Measurements from ENCODE around the gene EEF1B2.
"Not testable (repeated sequence)": the region's sequence is repeated elsewhere in the genome, so short reads cannot be mapped to it uniquely, and the experiment has no call there.

EEF1B2 gene

GRCh38 chr2:206168230-206168629 lies 8.5 kb downstream of the EEF1B2 start:
- H4K8ac ChIP-seq (ENCODE audit: low read depth, low read length); H2BK120ac ChIP-seq (ENCODE audit: low read depth, low read length); H3K79me1 ChIP-seq (ENCODE audit: low read length); H3K79me2 ChIP-seq (ENCODE audit: control insufficient read depth, insufficient read depth, low read length); H3K4ac ChIP-seq (ENCODE audit: low read depth, low read length); H3K23ac ChIP-seq (ENCODE audit: low read length); H3K27ac ChIP-seq (ENCODE audit: low read depth, low read length); H2BK5ac ChIP-seq (ENCODE audit: low read length); H3K27me3 ChIP-seq (ENCODE audit: insufficient read depth, low read length, poor library complexity); H3K9ac ChIP-seq (ENCODE audit: low read length); H3K4me2 ChIP-seq (ENCODE audit: low read length); H3K4me3 ChIP-seq (ENCODE audit: low read length); H3K4me1 ChIP-seq (ENCODE audit: control insufficient read depth, low read depth, low read length); H3K18ac ChIP-seq (ENCODE audit: low read length); H2AK5ac ChIP-seq (ENCODE audit: low read length); H3K56ac ChIP-seq (ENCODE audit: low read length); H4K5ac ChIP-seq (ENCODE audit: low read length); H2BK15ac ChIP-seq (replicated peaks; ENCODE audit: low read depth); DNase-seq; H3K36me3 ChIP-seq (ENCODE audit: control insufficient read depth, insufficient read depth, low read length): not testable (repeated sequence)
- WGBS (ENCODE audit: extremely low coverage, insufficient coverage, low lambda C conversion rate) = no CpG with 5 or more reads among the region's 4 CpGs

DNA sequence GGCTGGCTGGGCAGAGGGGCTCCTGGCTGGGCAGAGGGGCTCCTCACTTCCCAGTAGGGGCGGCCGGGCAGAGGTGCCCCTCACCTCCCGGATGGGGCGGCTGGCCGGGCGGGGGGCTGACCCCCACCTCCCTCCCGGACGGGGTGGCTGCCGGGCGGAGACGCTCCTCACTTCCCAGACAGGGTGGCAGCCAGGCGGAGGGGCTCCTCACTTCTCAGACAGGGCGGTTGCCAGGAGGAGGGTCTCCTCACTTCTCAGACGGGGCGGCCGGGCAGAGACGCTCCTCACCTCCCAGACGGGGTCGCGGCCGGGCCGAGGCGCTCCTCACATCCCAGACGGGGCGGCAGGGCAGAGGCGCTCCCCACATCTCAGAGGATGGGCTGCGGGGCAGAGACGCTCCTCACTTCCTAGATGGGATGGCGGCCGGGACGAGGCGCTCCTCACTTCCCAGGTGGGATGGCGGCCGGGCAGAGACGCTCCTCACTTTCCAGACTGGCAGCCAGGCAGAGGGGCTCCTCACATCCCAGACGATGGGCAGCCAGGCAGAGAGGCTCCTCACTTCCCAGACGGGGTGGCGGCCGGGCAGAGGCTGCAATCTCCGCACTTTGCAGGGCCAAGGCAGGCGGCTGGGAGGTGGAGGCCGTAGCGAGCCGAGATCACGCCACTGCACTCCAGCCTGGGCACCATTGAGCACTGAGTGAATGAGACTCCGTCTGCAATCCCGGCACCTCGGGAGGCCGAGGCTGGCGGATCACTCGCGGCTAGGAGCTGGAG lies 12.1 kb downstream of the EEF1B2 start:
- not testable (repeated sequence) for H3K18ac ChIP-seq (ENCODE audit: low read length); H3K27ac ChIP-seq (ENCODE audit: low read depth, low read length)
- WGBS (ENCODE audit: extremely low coverage, insufficient coverage, low lambda C conversion rate) = no CpG with 5 or more reads among the region's 52 CpGs

GRCh38 chr2:206173147-206173546 lies 13.5 kb downstream of the EEF1B2 start:
- H2BK5ac ChIP-seq (ENCODE audit: low read length) = no peak overlapping the region
- no peaks in the 10 kb centered on the region for H3K4me1 ChIP-seq (ENCODE audit: control insufficient read depth, low read depth, low read length)
- no peak overlapping the region for H3K4me3 ChIP-seq (ENCODE audit: low read length)
- H3K23ac ChIP-seq (ENCODE audit: low read length) = no peak overlapping the region
- no peak overlapping the region for H3K4me2 ChIP-seq (ENCODE audit: low read length)
- no peak overlapping the region for H3K9ac ChIP-seq (ENCODE audit: low read length)
- no peak overlapping the region for H3K56ac ChIP-seq (ENCODE audit: low read length)
- no peaks in the 10 kb centered on the region for H3K79me1 ChIP-seq (ENCODE audit: low read length)
- H3K27me3 ChIP-seq (ENCODE audit: insufficient read depth, low read length, poor library complexity) = no peaks in the 10 kb centered on the region
- no peak overlapping the region for H2BK120ac ChIP-seq (ENCODE audit: low read depth, low read length)
- no peak overlapping the region for H2AK5ac ChIP-seq (ENCODE audit: low read length)
- no peak overlapping the region for H3K4ac ChIP-seq (ENCODE audit: low read depth, low read length)
- no peak overlapping the region for H3K27ac ChIP-seq (ENCODE audit: low read depth, low read length)
- H3K18ac ChIP-seq (ENCODE audit: low read length) = no peak overlapping the region
- H3K79me2 ChIP-seq (ENCODE audit: control insufficient read depth, insufficient read depth, low read length) = no peaks in the 10 kb centered on the region
- H3K36me3 ChIP-seq (ENCODE audit: control insufficient read depth, insufficient read depth, low read length) = no peaks in the 10 kb centered on the region
- H2BK15ac ChIP-seq (replicated peaks; ENCODE audit: low read depth) = no peak overlapping the region
- WGBS (ENCODE audit: extremely low coverage, insufficient coverage, low lambda C conversion rate) = no CpG with 5 or more reads among the region's 4 CpGs
- no peak for DNase-seq
- H4K8ac ChIP-seq (ENCODE audit: low read depth, low read length) = no peak overlapping the region
- H4K5ac ChIP-seq (ENCODE audit: low read length) = no peak overlapping the region

More for the DNA sequence above, 12.1 kb downstream of the EEF1B2 start:
- not testable (repeated sequence) for H3K56ac ChIP-seq (ENCODE audit: low read length); H3K23ac ChIP-seq (ENCODE audit: low read length); H2BK15ac ChIP-seq (replicated peaks; ENCODE audit: low read depth); H2AK5ac ChIP-seq (ENCODE audit: low read length); H3K4me2 ChIP-seq (ENCODE audit: low read length); H3K4me3 ChIP-seq (ENCODE audit: low read length); H3K4ac ChIP-seq (ENCODE audit: low read depth, low read length); H3K79me1 ChIP-seq (ENCODE audit: low read length); H4K5ac ChIP-seq (ENCODE audit: low read length); H3K9ac ChIP-seq (ENCODE audit: low read length); H3K79me2 ChIP-seq (ENCODE audit: control insufficient read depth, insufficient read depth, low read length); H2BK5ac ChIP-seq (ENCODE audit: low read length); H3K27me3 ChIP-seq (ENCODE audit: insufficient read depth, low read length, poor library complexity); H4K8ac ChIP-seq (ENCODE audit: low read depth, low read length); DNase-seq; H3K4me1 ChIP-seq (ENCODE audit: control insufficient read depth, low read depth, low read length); H2BK120ac ChIP-seq (ENCODE audit: low read depth, low read length); H3K36me3 ChIP-seq (ENCODE audit: control insufficient read depth, insufficient read depth, low read length)

- no peak overlapping the region for H3K23ac ChIP-seq (ENCODE audit: low read length)
- no peak overlapping the region for H3K56ac ChIP-seq (ENCODE audit: low read length)
- H3K4me2 ChIP-seq (ENCODE audit: low read length) = no peak overlapping the region
- H3K27me3 ChIP-seq (ENCODE audit: insufficient read depth, low read length, poor library complexity) = no peaks in the 10 kb centered on the region
- no peak overlapping the region for H4K8ac ChIP-seq (ENCODE audit: low read depth, low read length)
- no peak overlapping the region for H2BK5ac ChIP-seq (ENCODE audit: low read length)
- no peak overlapping the region for H2BK15ac ChIP-seq (replicated peaks; ENCODE audit: low read depth)
- no peak overlapping the region for H3K4me3 ChIP-seq (ENCODE audit: low read length)
- no CpG with 5 or more reads among the region's 2 CpGs for WGBS (ENCODE audit: extremely low coverage, insufficient coverage, low lambda C conversion rate)
- DNase-seq = no peak
- H3K4me1 ChIP-seq (ENCODE audit: control insufficient read depth, low read depth, low read length) = no peaks in the 10 kb centered on the region
- no peak overlapping the region for H3K27ac ChIP-seq (ENCODE audit: low read depth, low read length)
- no peaks in the 10 kb centered on the region for H3K79me1 ChIP-seq (ENCODE audit: low read length)
- no peak overlapping the region for H2BK120ac ChIP-seq (ENCODE audit: low read depth, low read length)
- H3K9ac ChIP-seq (ENCODE audit: low read length) = no peak overlapping the region
- no peaks in the 10 kb centered on the region for H3K79me2 ChIP-seq (ENCODE audit: control insufficient read depth, insufficient read depth, low read length)
- H3K18ac ChIP-seq (ENCODE audit: low read length) = no peak overlapping the region
- H3K4ac ChIP-seq (ENCODE audit: low read depth, low read length) = no peak overlapping the region
- no peak overlapping the region for H2AK5ac ChIP-seq (ENCODE audit: low read length)
- H3K36me3 ChIP-seq (ENCODE audit: control insufficient read depth, insufficient read depth, low read length) = no peaks in the 10 kb centered on the region
- H4K5ac ChIP-seq (ENCODE audit: low read length) = no peak overlapping the region
Measured at GRCh38 chr2:206176121-206176520, 16.4 kb downstream of the EEF1B2 start.

DNA sequence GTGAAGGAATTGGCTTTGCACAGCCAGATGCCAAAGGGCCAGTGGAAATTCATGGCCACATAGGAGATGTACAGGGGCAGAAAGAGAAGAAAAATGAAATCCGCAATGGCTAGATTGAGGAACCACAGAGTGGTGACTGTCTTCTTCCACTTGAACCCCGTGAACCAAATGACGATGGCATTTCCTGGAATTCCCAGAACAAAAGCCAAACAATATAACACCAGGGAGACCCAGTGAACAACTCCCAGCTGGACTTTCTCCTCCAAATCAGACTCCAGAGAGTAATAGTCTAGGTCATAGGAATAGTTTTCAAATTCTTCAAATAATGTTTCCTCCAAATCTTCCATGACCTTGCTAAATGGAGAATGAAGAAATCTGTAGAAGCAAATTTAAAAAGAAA lies 17.2 kb downstream of the EEF1B2 start:
- Histone ChIP-seq H3K18ac (ENCODE audit: low read length) (no peak overlapping the region), H3K9ac (ENCODE audit: low read length) (no peak overlapping the region), H3K4ac (ENCODE audit: low read depth, low read length) (no peak overlapping the region), H3K79me1 (ENCODE audit: low read length) (no peaks in the 10 kb centered on the region), H3K27ac (ENCODE audit: low read depth, low read length) (no peak overlapping the region), H3K4me1 (ENCODE audit: control insufficient read depth, low read depth, low read length) (no peaks in the 10 kb centered on the region), H2BK5ac (ENCODE audit: low read length) (no peak overlapping the region), H3K36me3 (ENCODE audit: control insufficient read depth, insufficient read depth, low read length) (no peaks in the 10 kb centered on the region), H2AK5ac (ENCODE audit: low read length) (no peak overlapping the region), H3K4me2 (ENCODE audit: low read length) (no peak overlapping the region), H3K27me3 (ENCODE audit: insufficient read depth, low read length, poor library complexity) (no peaks in the 10 kb centered on the region), H4K8ac (ENCODE audit: low read depth, low read length) (no peak overlapping the region), H3K4me3 (ENCODE audit: low read length) (no peak overlapping the region), H3K23ac (ENCODE audit: low read length) (no peak overlapping the region), H3K79me2 (ENCODE audit: control insufficient read depth, insufficient read depth, low read length) (no peaks in the 10 kb centered on the region), H2BK120ac (ENCODE audit: low read depth, low read length) (no peak overlapping the region), H3K56ac (ENCODE audit: low read length) (no peak overlapping the region), H4K5ac (ENCODE audit: low read length) (no peak overlapping the region), H2BK15ac (replicated peaks; ENCODE audit: low read depth) (no peak overlapping the region)
- DNase-seq = no peak
- no CpG with 5 or more reads among the region's 3 CpGs for WGBS (ENCODE audit: extremely low coverage, insufficient coverage, low lambda C conversion rate)

DNA sequence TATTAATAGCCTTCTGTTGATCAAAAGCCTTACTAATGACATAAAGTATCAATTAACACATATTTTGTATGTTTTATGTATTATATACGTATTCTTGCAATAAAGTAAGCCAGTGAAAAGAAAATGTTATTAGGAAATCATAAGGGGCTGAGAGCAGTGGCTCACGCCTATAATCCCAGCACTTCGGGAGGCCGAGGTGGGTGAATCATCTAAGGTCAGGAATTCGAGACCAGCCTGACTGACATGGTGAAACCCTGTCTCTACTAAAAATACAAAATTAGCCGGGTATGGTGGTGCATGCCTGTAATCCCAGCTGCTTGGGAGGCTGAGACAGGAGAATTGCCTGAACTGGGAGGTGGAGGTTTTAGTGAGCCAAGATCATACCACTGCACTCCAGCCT lies 21.8 kb downstream of the EEF1B2 start:
- not testable (repeated sequence) for H3K18ac ChIP-seq (ENCODE audit: low read length); H3K4me1 ChIP-seq (ENCODE audit: control insufficient read depth, low read depth, low read length); H3K9ac ChIP-seq (ENCODE audit: low read length); H2BK5ac ChIP-seq (ENCODE audit: low read length); DNase-seq; H3K56ac ChIP-seq (ENCODE audit: low read length); H4K5ac ChIP-seq (ENCODE audit: low read length); H3K36me3 ChIP-seq (ENCODE audit: control insufficient read depth, insufficient read depth, low read length); H3K27me3 ChIP-seq (ENCODE audit: insufficient read depth, low read length, poor library complexity); H3K79me1 ChIP-seq (ENCODE audit: low read length); H2BK120ac ChIP-seq (ENCODE audit: low read depth, low read length); H3K79me2 ChIP-seq (ENCODE audit: control insufficient read depth, insufficient read depth, low read length); H3K4me2 ChIP-seq (ENCODE audit: low read length); H3K27ac ChIP-seq (ENCODE audit: low read depth, low read length); H3K4me3 ChIP-seq (ENCODE audit: low read length); H2AK5ac ChIP-seq (ENCODE audit: low read length); H3K4ac ChIP-seq (ENCODE audit: low read depth, low read length); H4K8ac ChIP-seq (ENCODE audit: low read depth, low read length); H2BK15ac ChIP-seq (replicated peaks; ENCODE audit: low read depth); H3K23ac ChIP-seq (ENCODE audit: low read length)
- WGBS (ENCODE audit: extremely low coverage, insufficient coverage, low lambda C conversion rate) = no CpG with 5 or more reads among the region's 6 CpGs

All from mesendoderm (in vitro differentiated cells).